Measurements from ENCODE around the gene ECI2.
"Not testable (repeated sequence)": the region's sequence is repeated elsewhere in the genome, so short reads cannot be mapped to it uniquely, and the experiment has no call there.

ECI2 gene

GRCh38 chr6:4100655-4101054 lies 34.7 kb downstream of the ECI2 start:
- DNase-seq = no peak

DNA sequence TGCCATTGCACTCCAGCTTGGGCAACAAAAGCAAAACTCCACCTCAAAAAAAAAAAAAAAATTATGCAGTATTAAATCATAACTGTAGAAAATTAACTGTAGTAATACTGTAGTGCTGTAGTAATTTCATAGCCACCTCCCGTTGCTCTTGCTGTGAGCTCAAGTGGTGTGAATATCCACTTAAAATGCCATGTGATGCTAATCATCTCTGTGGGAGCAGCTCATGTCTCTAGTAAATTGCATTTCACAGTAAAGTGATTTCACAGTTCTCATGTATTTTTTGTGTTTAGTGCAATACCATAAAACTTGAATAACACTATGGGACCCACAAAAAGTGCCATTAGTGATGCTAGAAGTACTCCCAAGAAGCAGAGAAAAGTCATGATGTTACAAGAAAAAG lies 42.1 kb downstream of the ECI2 start:
- no peak for DNase-seq

DNA sequence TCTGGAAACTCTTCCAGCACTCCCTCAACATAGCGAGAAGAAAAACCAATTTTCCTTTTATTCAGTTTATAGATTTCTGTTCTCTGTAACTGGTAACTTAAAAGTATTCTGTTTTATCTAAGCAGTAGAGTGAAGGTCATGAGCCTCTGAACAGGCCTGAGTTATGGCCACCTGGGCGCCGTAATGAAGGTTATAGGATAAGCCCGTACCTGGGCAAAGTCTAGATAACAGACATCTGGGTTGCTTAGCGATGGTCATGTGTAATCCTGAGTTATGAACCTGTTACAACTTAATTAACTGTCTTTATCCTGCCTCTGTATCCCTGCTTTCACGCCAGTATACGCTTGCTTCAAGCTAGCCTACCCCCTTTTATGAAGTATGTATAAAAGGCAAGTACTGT lies 43.4 kb downstream of the ECI2 start:
- no peak for DNase-seq

DNA sequence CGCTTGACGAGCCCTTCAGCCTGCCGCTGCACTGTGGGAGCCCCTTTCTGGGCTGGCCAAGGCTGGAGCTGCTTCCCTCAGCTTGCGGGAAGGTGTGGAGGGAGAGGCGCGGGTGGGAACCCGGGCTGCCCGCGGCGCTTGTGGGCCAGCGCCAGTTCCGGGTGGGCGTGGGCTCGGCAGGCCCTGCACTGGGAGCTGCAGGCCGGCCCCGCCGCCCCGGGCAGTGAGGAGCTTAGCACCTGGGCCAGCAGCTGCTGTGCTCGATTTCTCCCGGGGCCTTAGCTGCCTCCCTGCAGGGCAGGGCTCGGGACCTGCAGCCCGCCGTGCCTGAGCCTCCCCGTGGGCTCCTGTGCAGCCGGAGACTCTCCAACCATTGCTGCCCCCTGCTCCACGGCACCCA lies 45.3 kb downstream of the ECI2 start:
- DNase-seq = not testable (repeated sequence)

DNA sequence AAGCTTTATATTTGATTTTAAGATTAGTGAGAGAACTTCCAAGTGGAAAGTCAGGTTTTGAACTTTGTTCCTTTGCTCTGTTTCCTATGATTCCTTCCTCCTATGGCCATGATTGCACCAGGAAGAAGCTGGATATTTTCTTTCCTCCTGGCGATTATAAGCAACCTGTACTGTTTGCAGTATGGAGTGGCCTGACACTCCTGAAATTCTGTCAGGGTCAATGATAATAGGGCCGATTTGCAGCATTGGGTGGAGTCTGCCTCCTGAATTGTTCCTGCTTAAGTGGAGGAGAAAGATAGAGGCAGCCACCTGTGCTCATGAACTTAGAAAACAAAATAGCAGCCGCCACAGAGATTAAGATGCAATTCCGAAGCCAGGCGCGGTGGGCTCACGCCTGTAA lies 46.7 kb downstream of the ECI2 start:
- no peak for DNase-seq

- no peak for DNase-seq
Observed at GRCh38 chr6:4085332-4085700, 50.1 kb downstream of the ECI2 start.

DNA sequence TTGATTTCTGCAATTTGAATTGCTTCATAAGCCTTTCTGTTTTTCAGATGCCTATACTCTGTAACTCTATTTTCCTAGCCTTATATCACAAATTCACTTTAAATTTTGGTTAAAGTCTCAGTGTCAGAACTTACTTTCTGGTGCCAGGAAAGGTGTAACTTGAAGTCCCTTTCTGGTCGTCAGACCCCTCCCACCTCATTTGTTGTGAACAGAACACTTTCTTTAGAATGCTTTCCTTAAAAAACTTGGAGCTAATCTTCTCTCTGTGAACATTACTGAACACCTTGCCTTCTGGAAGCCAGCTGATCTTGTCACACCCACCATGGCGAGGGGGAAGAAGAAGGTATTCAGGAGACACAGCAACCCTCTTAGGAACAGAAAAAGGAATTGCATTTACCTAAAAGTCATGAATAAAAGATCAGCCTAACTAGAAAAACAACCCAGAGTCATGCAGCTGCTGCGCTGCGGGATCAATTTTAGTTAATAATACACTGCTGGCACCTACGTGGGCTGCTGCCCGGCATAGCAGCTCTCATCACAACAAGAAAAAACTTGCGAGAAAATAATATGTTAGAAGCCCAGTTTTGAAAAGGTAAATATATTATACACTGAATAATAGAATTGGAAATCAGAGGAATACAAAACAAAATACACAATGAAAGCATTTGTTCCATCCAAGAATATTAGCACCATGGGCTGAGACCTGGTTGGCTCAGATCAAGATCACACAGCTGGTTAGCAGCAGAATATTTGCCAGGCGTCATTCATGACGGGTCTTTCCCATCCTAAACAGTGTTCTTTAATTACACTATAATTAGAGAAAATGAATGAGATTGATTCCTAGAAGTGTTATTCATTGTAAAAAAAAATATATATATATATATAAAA lies 50.7 kb downstream of the ECI2 start:
- DNase-seq = no peak

DNA sequence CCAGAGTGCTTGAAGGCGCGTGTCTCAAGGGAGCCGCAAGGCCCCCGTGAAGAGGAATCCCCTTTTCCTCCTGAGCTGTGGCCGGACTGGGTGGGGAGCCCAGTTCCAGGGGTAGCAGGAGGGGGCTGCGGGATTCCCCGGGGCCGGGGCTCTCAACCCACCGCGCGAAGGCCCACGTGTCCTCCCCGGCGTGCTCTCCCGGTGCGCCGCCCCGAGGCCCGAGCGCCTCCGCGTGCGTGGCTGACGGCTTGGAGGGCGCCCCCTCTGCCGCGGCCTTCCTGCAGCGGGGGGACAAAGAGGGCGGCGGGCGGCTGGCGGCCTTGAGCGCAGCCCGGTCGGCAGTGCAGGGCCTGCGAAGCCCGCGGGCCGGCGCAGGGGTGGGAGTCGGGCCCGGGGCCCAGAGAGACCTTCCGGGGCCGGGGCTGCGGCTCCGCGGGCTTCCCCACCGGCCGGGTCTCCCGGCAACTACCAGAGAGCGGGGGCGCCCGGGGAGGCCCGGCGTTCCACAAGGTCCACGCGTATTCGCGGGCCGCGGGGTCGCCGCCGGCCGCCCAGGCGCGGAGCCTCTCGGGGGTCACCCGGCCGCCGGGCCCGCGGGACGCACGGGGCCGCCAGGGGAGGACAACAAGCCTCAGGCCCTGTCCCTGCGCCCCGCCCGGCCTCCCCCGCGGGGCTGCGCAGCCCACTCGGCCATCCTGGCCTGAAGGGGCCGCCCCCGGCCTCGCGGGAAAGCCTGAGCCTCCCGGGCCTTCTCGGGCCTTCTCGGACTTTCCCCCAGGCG lies 56.5 kb downstream of the ECI2 start, which contains the start of gene FAM217A:
FAM217A (minus strand) TSS at position 447 of the 781 bp plus-strand sequence. CDS start 1,723 bp downstream, outside the sequence.
- DNase-seq = no peak

DNA sequence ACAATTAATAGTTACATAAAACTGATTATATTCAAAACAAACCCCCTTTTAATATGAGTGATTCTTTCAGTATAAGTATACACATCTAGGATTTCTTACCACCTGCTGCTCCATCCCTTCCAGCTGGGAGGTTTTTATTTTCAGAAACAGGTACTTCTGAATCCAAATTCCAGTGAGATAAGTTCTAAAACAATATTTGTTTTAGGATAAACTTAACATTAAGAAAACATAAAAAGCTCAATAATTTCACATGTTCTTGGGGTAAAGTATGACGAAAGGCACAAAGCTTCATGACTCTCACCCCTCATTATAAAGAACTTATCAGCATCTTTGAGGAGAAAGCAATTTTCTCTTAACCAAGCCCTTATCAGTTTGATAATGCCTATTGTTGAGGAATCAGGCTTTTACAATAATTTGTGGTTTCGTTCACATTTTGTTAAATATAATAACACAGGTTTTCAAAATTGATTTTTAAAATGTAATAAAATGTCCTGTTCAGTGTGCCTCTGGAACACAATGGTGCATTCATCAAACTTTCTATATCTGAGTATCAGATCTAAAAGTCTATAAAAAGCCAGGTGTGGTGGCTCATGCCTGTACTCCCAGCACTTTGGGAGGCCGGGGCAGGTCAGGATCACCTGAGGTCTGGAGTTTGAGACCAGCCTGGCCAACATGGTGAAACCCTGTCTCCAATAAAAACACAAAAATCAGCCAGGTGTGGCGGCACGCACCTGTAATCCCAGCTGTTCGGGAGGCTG lies 60.7 kb downstream of the ECI2 start:
- no peak for DNase-seq

GRCh38 chr6:4071330-4071729 lies 64.0 kb downstream of the ECI2 start:
- DNase-seq = no peak

GRCh38 chr6:4069199-4069598 lies 66.2 kb downstream of the ECI2 start:
- no peak for DNase-seq

- DNase-seq = no peak
Observed at GRCh38 chr6:4067673-4068072, 67.7 kb downstream of the ECI2 start.

DNA sequence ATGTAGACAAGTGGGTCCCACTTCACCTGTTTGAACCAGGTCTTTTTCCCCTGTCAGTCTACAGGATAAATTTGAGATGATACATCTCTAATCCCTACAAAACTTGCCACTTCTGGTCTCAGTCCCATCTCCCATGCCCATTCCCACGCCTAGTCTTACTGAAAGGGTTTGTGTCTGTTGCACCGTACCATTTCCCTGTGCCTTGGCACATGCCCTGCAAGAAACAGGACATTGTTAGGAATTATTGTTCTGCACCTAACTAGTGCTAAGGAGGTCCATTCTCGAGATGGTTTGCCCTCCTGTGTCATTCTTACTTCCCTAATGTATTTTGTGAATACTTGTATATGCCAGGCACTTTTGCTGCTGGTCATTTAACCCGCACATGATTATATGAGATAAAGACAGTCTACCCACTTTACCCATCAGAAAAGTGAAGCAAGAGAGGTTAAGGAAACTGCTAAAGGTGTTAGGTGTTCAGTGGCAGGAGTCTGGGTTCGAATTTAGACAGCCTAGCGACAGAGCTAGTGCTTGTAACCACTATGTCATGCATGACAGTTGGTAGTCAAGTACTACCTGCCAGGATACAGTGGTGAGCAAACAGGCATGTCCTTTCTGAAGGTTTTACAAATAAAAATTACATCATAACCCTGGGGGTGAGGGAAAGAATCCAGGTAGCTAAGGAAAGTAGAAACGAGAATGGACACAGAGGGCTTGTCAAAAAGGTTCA lies 69.2 kb downstream of the ECI2 start:
- no peak for DNase-seq

All from hippocampal formation (tissue), 2 donors.